Loucy (cell line): Measurements from ENCODE around the gene AQP7.
"Not testable (repeated sequence)": the region's sequence is repeated elsewhere in the genome, so short reads cannot be mapped to it uniquely, and the experiment has no call there.

Experiments
- H2AFZ ChIP-seq: fragments of 200-600 bp; sonication (generic); 2 replicates; pipeline ENCODE4 v1.6.0; 2016; ENCODE audit warnings: antibody characterized with exemption, mild to moderate bottlenecking, low read length, moderate library complexity
- H3F3A ChIP-seq: fragments of 200-600 bp; 2 replicates; pipeline ENCODE4 v1.6.0; 2016; ENCODE audit warnings: antibody characterized with exemption, low read depth, mild to moderate bottlenecking
- H3K27me3 ChIP-seq: fragments of 200-600 bp; sonication (generic); 2 replicates; pipeline ENCODE4 v1.6.1; 2014; ENCODE audit warnings: low read length, mild to moderate bottlenecking; ENCODE audit not compliant: insufficient read depth, poor library complexity, severe bottlenecking
- H3K36me3 ChIP-seq: fragments of 200-600 bp; sonication (generic); 2 replicates; pipeline ENCODE4 v1.6.1; 2016; ENCODE audit warnings: low read length; ENCODE audit not compliant: insufficient read depth
- H3K4me1 ChIP-seq: fragments of 200-600 bp; sonication (generic); 2 replicates; pipeline ENCODE4 v1.5.1; 2014; ENCODE audit warnings: low read length, mild to moderate bottlenecking; ENCODE audit not compliant: insufficient read depth, poor library complexity, severe bottlenecking
- H3K4me2 ChIP-seq: fragments of 200-600 bp; sonication (generic); 2 replicates; pipeline ENCODE4 v1.6.0; 2014; ENCODE audit warnings: antibody characterized with exemption, low read length, low read depth, mild to moderate bottlenecking; ENCODE audit not compliant: poor library complexity, severe bottlenecking
- H3K4me3 ChIP-seq: fragments of 200-600 bp; sonication (generic); 2 replicates; pipeline ENCODE4 v1.5.1; 2014; ENCODE audit warnings: low read length, mild to moderate bottlenecking, mixed read lengths; ENCODE audit not compliant: poor library complexity, severe bottlenecking
- H3K79me2 ChIP-seq: fragments of 200-600 bp; sonication (generic); 2 replicates; pipeline ENCODE4 v1.6.1; 2014; ENCODE audit warnings: low read length; ENCODE audit not compliant: insufficient read depth
- H3K9ac ChIP-seq: fragments of 200-600 bp; sonication (generic); 2 replicates; pipeline ENCODE4 v1.6.0; 2014; ENCODE audit warnings: mild to moderate bottlenecking, low read depth, low read length, moderate library complexity; ENCODE audit not compliant: poor library complexity, severe bottlenecking
- H3K9me2 ChIP-seq: fragments of 200-600 bp; sonication (generic); replicated peaks from 2 replicates; pipeline ENCODE4 v1.6.1; 2016; ENCODE audit warnings: low read depth, low read length, mixed read lengths
- H3K9me3 ChIP-seq: fragments of 200-600 bp; sonication (generic); 2 replicates; pipeline ENCODE4 v1.6.1; 2014; ENCODE audit warnings: mild to moderate bottlenecking, antibody characterized with exemption, low read length, low read depth; ENCODE audit not compliant: insufficient read depth
- H4K20me1 ChIP-seq: fragments of 200-600 bp; sonication (generic); 2 replicates; pipeline ENCODE4 v1.6.0; 2014; ENCODE audit warnings: antibody characterized with exemption, low read length, mild to moderate bottlenecking; ENCODE audit not compliant: insufficient read depth, poor library complexity, severe bottlenecking
- EZH2phosphoT487 ChIP-seq: fragments of 200-600 bp; IDR thresholded peaks from 2 replicates; pipeline ENCODE4 v1.6.1; 2018; ENCODE audit warnings: antibody characterized with exemption, mild to moderate bottlenecking, moderate library complexity, borderline replicate concordance
- TF ChIP-seq, protein P1 (sequence below): fragments of 200-600 bp; sonication (generic); conservative IDR thresholded peaks from 2 replicates; pipeline ENCODE4 v1.5.1; 2014; ENCODE audit warnings: mild to moderate bottlenecking, antibody characterized with exemption, low read length

AQP7 gene

DNA sequence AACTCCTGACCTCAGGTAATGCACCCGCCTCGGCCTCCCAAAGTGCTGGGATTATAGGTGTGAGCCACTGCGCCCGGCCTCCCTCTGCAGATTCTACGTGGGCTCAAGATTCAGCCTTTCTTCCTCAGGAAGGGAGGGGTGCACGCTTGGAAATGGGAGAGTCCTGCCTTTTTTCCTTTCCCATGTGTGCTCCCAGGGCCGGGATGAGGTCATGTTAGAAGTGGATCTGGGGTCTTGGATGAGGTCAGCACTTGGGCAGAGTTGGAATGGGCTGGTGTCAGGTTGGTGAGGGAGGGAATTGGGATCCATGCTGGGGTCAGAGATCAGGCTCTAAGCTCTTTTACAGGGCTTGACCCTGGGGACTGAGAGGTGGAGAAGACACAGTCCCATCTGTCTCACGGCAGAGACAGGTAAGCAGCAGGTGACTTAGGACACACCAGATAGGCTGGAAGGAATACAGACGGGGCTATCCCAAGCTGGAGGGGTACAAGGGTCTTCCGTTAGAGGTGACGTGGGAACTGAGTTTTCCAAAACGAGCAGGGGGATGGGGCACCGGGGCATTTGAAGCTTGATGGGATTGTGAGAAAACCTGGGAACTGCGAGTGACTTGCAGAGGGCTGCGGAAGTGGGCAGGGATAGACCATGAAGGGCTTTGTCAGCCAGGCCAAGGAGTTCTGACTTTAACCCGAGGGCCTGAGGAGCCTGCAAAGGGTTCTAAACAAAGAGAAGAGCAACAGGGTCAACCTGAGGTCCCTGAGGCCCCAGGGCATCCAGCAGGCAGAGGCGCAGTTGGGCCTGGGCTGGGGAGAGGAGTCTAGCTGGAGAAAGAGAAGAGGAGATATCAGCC lies 1.8 kb upstream of the AQP7 start:
- Histone ChIP-seq H3F3A (no peaks in the 10 kb centered on the region), H3K4me3 (no peak overlapping the region), H3K4me1 (no peaks in the 10 kb centered on the region), H3K79me2 (no peaks in the 10 kb centered on the region), H3K9me2 (no peaks in the 10 kb centered on the region), H3K9ac (no peak overlapping the region), H3K4me2 (no peak overlapping the region), H2AFZ (no peak overlapping the region), H3K9me3 (no peaks in the 10 kb centered on the region), H3K36me3 (no peaks in the 10 kb centered on the region), H3K27me3 (no peaks in the 10 kb centered on the region), H4K20me1 (no peaks in the 10 kb centered on the region)
- TF ChIP-seq, protein P1, sequence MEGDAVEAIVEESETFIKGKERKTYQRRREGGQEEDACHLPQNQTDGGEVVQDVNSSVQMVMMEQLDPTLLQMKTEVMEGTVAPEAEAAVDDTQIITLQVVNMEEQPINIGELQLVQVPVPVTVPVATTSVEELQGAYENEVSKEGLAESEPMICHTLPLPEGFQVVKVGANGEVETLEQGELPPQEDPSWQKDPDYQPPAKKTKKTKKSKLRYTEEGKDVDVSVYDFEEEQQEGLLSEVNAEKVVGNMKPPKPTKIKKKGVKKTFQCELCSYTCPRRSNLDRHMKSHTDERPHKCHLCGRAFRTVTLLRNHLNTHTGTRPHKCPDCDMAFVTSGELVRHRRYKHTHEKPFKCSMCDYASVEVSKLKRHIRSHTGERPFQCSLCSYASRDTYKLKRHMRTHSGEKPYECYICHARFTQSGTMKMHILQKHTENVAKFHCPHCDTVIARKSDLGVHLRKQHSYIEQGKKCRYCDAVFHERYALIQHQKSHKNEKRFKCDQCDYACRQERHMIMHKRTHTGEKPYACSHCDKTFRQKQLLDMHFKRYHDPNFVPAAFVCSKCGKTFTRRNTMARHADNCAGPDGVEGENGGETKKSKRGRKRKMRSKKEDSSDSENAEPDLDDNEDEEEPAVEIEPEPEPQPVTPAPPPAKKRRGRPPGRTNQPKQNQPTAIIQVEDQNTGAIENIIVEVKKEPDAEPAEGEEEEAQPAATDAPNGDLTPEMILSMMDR = no peak
- TF ChIP-seq EZH2phosphoT487 = no peak

DNA sequence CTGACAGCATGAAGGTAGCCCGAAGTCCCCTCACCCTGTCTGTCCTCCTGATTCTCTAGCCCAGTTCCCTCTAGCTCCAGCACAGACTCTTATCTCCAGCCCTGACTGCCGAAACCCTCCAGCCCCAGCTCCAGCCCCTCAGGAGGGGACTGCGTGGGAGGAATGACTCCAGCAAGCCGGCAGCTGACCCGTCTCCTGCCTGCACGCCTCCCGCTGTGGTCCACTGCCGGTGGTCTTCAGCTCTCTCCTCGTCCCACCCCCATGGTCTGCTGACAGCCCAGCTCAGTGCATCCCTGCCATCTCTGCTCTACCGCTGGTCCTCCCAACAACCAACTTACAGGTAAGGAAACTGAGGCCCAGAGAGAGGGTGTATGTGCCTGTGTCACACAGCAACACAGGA lies 559 bp downstream of the AQP7 start:
- not testable (repeated sequence) for H3F3A ChIP-seq, H3K27me3 ChIP-seq, H3K4me1 ChIP-seq, H2AFZ ChIP-seq, H3K36me3 ChIP-seq, H4K20me1 ChIP-seq, H3K4me3 ChIP-seq, H3K9me2 ChIP-seq, H3K9ac ChIP-seq, H3K9me3 ChIP-seq, H3K79me2 ChIP-seq, H3K4me2 ChIP-seq

DNA sequence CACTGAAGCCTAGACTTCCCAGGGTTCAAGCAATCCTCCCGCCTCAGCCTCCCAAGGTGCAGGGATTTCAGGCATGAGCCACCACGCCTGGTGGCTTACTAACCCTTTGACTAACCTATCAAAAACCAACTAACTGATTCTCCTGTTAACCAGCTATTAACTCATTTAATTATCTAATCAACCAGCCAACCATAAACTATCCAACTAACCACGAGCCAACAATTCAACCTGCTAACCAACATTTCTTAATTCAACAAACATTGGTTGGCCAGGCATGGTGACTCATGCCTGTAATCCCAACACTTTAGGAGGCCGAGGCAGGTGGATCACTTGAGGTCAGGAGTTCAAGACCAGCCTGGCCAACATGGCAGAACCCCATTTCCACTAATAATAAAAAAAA lies 3.3 kb downstream of the AQP7 start:
- H3K4me2 ChIP-seq, H2AFZ ChIP-seq, H3K9me2 ChIP-seq, H3K36me3 ChIP-seq, H3K27me3 ChIP-seq, H3F3A ChIP-seq, H3K4me1 ChIP-seq, H3K9me3 ChIP-seq, H3K4me3 ChIP-seq, H3K9ac ChIP-seq, H4K20me1 ChIP-seq, H3K79me2 ChIP-seq: not testable (repeated sequence)

DNA sequence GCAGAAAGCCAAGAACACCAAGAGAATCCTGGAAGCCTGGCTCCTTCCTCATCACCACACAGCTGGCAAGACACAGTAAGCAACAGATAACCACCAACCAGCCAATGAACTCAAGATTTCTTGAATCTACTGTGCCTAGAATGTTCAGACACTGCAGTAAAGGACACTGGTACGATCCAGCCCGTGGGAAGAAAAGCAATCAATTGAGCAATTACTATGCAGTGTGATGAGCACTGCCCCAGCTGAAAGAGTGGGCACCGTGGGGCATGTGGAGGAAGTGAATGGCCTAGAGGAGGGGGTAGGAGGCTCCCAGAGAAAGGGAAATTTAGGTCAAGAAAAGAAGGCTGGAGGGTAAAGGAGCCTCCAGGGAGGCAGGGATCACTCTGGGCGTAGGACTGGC lies 4.6 kb downstream of the AQP7 start:
- not testable (repeated sequence) for H3K79me2 ChIP-seq, H3F3A ChIP-seq, H3K27me3 ChIP-seq, H3K4me1 ChIP-seq, H4K20me1 ChIP-seq, H3K9ac ChIP-seq, H3K4me3 ChIP-seq, H3K9me2 ChIP-seq, H2AFZ ChIP-seq, H3K36me3 ChIP-seq, H3K9me3 ChIP-seq, H3K4me2 ChIP-seq

DNA sequence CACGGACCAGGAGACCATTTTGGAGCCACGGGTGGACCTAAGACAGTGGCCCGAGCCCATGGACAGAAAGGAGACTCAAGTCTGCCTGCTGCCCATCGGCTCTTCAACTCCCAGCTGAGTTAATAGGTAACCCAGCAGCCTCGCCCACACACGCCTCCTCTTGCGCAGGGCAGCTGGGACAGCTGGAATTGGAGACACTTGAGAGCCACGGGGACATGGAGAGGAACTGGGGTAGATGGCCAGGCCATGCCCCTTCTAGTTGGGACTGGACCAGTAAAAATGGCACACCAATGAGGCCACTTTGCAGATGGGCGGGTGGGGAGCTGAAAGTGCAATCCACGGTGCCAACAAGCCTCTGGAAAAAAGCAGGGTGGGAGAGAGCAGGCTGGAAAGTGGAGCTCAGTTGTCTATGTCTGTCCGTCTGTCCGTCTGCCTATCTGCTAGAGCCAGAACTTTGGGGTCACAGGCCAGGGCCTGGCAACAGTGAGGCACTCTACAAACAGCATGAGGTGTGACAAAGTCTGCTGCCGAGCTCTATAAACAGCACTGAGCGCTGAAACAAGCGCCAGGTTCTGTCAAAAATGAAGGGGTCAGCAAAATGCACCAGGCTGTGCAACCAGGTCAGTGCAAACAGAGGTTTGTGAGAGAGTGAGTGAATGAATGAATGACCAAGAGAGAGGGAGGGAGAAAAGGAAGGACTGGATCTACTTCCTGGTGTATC lies 7.0 kb downstream of the AQP7 start:
- not testable (repeated sequence) for H3K27me3 ChIP-seq, H3K9me2 ChIP-seq, H3F3A ChIP-seq, H3K36me3 ChIP-seq, H3K9me3 ChIP-seq, H4K20me1 ChIP-seq, H3K9ac ChIP-seq, H3K4me1 ChIP-seq, H3K79me2 ChIP-seq, H3K4me3 ChIP-seq, H3K4me2 ChIP-seq, H2AFZ ChIP-seq

DNA sequence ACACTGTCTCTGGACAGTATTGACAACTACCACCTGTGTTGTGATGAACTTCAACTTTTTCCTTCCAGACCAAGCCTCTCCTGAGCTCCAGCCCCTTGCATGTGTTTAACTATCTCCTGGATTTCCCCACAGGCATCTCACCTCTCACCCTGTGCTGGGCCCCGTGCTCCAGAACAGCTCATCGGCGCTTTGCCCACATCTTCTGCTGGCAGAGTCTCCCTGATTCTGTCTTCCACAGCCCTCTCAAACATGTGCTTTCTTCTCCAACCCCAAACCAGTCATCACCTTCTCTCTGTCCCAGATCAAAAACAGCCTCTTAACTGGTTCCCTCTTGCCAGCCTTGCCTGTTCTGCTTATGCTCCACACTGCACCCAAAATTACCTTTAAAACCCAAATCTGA lies 8.4 kb downstream of the AQP7 start:
- H3K4me1 ChIP-seq, H3K27me3 ChIP-seq, H3K9me3 ChIP-seq, H3F3A ChIP-seq, H3K79me2 ChIP-seq, H3K36me3 ChIP-seq, H3K4me2 ChIP-seq, H3K4me3 ChIP-seq, H2AFZ ChIP-seq, H3K9me2 ChIP-seq, H3K9ac ChIP-seq, H4K20me1 ChIP-seq: not testable (repeated sequence)
